Neural cell (in vitro differentiated cells): ENCODE results near the gene TBC1D10A. TPM values are rescaled to one million over a fixed set of nuclear protein-coding genes. Genes with fewer than 3 reads are reported as not detected.
"Not testable (repeated sequence)": the region's sequence is repeated elsewhere in the genome, so short reads cannot be mapped to it uniquely, and the experiment has no call there.

Experiments used
- H2AFZ ChIP-seq: fragments of 200-600, 300-800 bp; sonication (generic), shearing (Covaris generic); 2 replicates; pipeline ENCODE4 v1.6.0; 2014; ENCODE audit warnings: low read depth, mild to moderate bottlenecking, antibody characterized with exemption, low read length, moderate library complexity
- H3F3A ChIP-seq: fragments of 200-600 bp; shearing (Covaris generic); 2 replicates; pipeline ENCODE4 v1.6.1; 2016; ENCODE audit warnings: mild to moderate bottlenecking, moderate library complexity, mixed read lengths, antibody characterized with exemption, low read length; ENCODE audit not compliant: insufficient read depth, poor library complexity, severe bottlenecking
- H3K27ac ChIP-seq: fragments of 200-600, 300-800 bp; sonication (generic), shearing (Covaris generic); 2 replicates; pipeline ENCODE4 v1.5.1; 2014; ENCODE audit warnings: mild to moderate bottlenecking, low read length, moderate library complexity
- H3K27me3 ChIP-seq: fragments of 300-800, 200-600 bp; sonication (generic), shearing (Covaris generic); 2 replicates; pipeline ENCODE4 v1.6.0; 2014; ENCODE audit warnings: mild to moderate bottlenecking, low read depth, low read length, moderate library complexity; ENCODE audit not compliant: insufficient read depth
- H3K36me3 ChIP-seq: fragments of 300-800, 200-600 bp; sonication (generic), shearing (Covaris generic); 2 replicates; pipeline ENCODE4 v1.5.1; 2014; ENCODE audit warnings: mild to moderate bottlenecking, antibody characterized with exemption, low read length, moderate library complexity; ENCODE audit not compliant: insufficient read depth
- H3K4me2 ChIP-seq: fragments of 300-800, 200-600 bp; sonication (generic), shearing (Covaris generic); 2 replicates; pipeline ENCODE4 v1.6.0; 2014; ENCODE audit warnings: mild to moderate bottlenecking, low read length
- H3K4me3 ChIP-seq: fragments of 300-800, 200-600 bp; sonication (generic), shearing (Covaris generic); 2 replicates; pipeline ENCODE4 v1.5.1; 2014; ENCODE audit warnings: mild to moderate bottlenecking, low read length, moderate library complexity
- H3K79me2 ChIP-seq: fragments of 200-600 bp; shearing (Covaris generic); replicated peaks from 2 replicates; pipeline ENCODE4 v1.6.0; 2014; ENCODE audit warnings: mild to moderate bottlenecking, low read length, moderate library complexity; ENCODE audit not compliant: insufficient read depth
- H3K9ac ChIP-seq: fragments of 300-800, 200-600 bp; sonication (generic), shearing (Covaris generic); 2 replicates; pipeline ENCODE4 v1.6.1; 2016; ENCODE audit warnings: mild to moderate bottlenecking, low read length, mixed read lengths
- H3K9me2 ChIP-seq: fragments of 200-600 bp; shearing (Covaris generic); 2 replicates; pipeline ENCODE4 v1.6.1; 2016; ENCODE audit warnings: mild to moderate bottlenecking, low read length, mixed read lengths; ENCODE audit not compliant: insufficient read depth
- H3K9me3 ChIP-seq: fragments of 200-600, 300-800 bp; sonication (generic), shearing (Covaris generic); 2 replicates; pipeline ENCODE4 v1.6.1; 2016; ENCODE audit warnings: mild to moderate bottlenecking, mixed run types, low read length, moderate library complexity, mixed read lengths
- H4K20me1 ChIP-seq: fragments of 200-600 bp; shearing (Covaris generic); 2 replicates; pipeline ENCODE4 v1.6.1; 2016; ENCODE audit warnings: mild to moderate bottlenecking, mixed run types; ENCODE audit not compliant: insufficient read depth
- EP300 ChIP-seq: fragments of 450-650 bp; conservative IDR thresholded peaks from 2 replicates; pipeline ENCODE4 v1.6.1; 2014; ENCODE audit warnings: antibody characterized with exemption, mild to moderate bottlenecking, moderate library complexity; ENCODE audit not compliant: poor library complexity, severe bottlenecking
- RAD21 ChIP-seq: fragments of 450-650 bp; conservative IDR thresholded peaks from 2 replicates; pipeline ENCODE4 v1.6.1; 2014; ENCODE audit warnings: antibody characterized with exemption, mild to moderate bottlenecking, moderate library complexity
- polyA plus RNA-seq: library from polyadenylated mRNA; depleted of rRNA; stranded (reverse); fragments of >200 nt; gene quantifications from 2 replicates; pipeline ENCODE4 v1.2.3, GENCODE V29; 2014
- TF ChIP-seq, protein P1 (sequence below): IDR thresholded peaks from 2 replicates; pipeline ENCODE4 v1.6.1; 2012; ENCODE audit warnings: borderline replicate concordance
- TF ChIP-seq, protein P2 (sequence below): fragments of 450-650 bp; IDR thresholded peaks from 2 replicates; pipeline ENCODE4 v1.5.1; 2014; ENCODE audit warnings: antibody characterized with exemption, mild to moderate bottlenecking, moderate library complexity; ENCODE audit not compliant: poor library complexity, severe bottlenecking

TBC1D10A gene
- polyA plus RNA-seq, 1 donor from 2014 or later = 11.9 TPM

DNA sequence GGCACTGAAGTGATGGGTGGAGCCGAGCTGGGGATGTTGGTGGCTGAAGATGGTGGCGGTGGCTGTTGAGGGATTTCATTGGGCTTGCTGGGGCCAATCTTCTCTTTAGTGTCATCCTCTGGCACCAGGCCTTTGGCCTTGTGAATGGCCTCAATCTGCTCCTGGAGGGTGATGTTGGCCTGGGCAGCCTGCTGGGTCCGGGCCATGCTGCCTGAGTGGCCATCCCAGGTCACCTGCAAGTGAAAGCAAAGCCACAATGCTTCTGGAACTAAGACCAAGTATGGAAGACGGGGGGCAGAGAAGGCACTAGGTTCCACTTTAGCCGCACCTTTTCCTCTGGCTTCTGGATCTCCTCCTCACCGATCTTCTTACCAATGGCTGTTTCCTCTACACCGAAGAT lies 12.1 kb upstream of the TBC1D10A start:
- Histone ChIP-seq H3K4me3 (no peak overlapping the region), H3K9ac (no peak overlapping the region), H4K20me1 (no peaks in the 10 kb centered on the region), H3K9me3 (no peaks in the 10 kb centered on the region), H3F3A (no peaks in the 10 kb centered on the region), H2AFZ (no peak overlapping the region), H3K27ac (no peak overlapping the region), H3K9me2 (no peaks in the 10 kb centered on the region), H3K79me2 (no peaks in the 10 kb centered on the region), H3K36me3 (peaks cover 13% of the 10 kb centered on the region), H3K27me3 (no peaks in the 10 kb centered on the region), H3K4me2 (no peak overlapping the region)
- TF ChIP-seq, protein P1, sequence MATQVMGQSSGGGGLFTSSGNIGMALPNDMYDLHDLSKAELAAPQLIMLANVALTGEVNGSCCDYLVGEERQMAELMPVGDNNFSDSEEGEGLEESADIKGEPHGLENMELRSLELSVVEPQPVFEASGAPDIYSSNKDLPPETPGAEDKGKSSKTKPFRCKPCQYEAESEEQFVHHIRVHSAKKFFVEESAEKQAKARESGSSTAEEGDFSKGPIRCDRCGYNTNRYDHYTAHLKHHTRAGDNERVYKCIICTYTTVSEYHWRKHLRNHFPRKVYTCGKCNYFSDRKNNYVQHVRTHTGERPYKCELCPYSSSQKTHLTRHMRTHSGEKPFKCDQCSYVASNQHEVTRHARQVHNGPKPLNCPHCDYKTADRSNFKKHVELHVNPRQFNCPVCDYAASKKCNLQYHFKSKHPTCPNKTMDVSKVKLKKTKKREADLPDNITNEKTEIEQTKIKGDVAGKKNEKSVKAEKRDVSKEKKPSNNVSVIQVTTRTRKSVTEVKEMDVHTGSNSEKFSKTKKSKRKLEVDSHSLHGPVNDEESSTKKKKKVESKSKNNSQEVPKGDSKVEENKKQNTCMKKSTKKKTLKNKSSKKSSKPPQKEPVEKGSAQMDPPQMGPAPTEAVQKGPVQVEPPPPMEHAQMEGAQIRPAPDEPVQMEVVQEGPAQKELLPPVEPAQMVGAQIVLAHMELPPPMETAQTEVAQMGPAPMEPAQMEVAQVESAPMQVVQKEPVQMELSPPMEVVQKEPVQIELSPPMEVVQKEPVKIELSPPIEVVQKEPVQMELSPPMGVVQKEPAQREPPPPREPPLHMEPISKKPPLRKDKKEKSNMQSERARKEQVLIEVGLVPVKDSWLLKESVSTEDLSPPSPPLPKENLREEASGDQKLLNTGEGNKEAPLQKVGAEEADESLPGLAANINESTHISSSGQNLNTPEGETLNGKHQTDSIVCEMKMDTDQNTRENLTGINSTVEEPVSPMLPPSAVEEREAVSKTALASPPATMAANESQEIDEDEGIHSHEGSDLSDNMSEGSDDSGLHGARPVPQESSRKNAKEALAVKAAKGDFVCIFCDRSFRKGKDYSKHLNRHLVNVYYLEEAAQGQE = no peak
- TF ChIP-seq EP300 = no peak

DNA sequence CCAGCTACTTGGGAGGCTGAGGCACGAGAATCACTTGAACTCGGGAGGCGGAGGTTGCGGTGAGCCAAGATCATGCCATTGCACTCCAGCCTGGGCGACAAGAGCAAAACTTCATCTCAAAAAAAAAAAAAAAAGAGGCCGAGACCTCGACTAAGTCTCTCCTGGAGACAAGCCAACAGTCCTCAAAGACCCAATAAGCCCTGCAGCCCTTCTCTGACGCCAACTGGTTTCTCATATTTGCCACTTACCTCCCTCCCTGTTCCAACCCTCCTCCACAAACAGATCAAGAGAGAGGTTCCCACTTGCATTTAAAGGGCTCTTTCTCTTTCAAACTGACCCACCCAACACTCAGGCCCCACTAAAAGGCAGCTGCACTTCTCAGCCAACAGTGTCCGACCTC lies 11.6 kb upstream of the TBC1D10A start:
- not testable (repeated sequence) for H3K4me3 ChIP-seq, H4K20me1 ChIP-seq, H3K27ac ChIP-seq, H3F3A ChIP-seq, H3K79me2 ChIP-seq, H3K9me2 ChIP-seq, H3K9ac ChIP-seq, H3K27me3 ChIP-seq, H3K9me3 ChIP-seq, H2AFZ ChIP-seq, H3K4me2 ChIP-seq
- H3K36me3 ChIP-seq = peaks cover 12% of the 10 kb centered on the region

DNA sequence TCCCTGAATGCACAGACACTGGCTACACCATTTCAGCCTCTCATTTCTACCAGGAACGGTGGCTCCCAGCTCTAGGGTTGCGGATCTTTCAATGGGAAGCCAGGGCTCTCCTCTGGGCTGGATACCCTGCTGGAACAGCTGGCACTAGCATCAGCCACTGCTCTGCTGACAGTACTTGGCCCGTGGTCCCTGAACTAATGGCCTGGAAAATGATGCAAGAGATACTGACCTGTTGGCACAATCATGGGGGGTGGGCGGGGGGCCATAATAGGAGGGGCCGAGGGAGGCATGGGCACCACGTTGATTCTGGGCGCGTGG lies 10.7 kb upstream of the TBC1D10A start:
- Histone ChIP-seq H3K4me2 (no peak overlapping the region), H3K27ac (no peak overlapping the region), H3K4me3 (no peak overlapping the region), H3F3A (no peaks in the 10 kb centered on the region), H3K9me3 (no peaks in the 10 kb centered on the region), H2AFZ (no peak overlapping the region), H3K79me2 (no peaks in the 10 kb centered on the region), H3K9me2 (no peaks in the 10 kb centered on the region), H3K27me3 (no peaks in the 10 kb centered on the region), H4K20me1 (no peaks in the 10 kb centered on the region), H3K36me3 (peaks cover 6% of the 10 kb centered on the region), H3K9ac (no peak overlapping the region)
- TF ChIP-seq RAD21 = no peak
- TF ChIP-seq, protein P2, sequence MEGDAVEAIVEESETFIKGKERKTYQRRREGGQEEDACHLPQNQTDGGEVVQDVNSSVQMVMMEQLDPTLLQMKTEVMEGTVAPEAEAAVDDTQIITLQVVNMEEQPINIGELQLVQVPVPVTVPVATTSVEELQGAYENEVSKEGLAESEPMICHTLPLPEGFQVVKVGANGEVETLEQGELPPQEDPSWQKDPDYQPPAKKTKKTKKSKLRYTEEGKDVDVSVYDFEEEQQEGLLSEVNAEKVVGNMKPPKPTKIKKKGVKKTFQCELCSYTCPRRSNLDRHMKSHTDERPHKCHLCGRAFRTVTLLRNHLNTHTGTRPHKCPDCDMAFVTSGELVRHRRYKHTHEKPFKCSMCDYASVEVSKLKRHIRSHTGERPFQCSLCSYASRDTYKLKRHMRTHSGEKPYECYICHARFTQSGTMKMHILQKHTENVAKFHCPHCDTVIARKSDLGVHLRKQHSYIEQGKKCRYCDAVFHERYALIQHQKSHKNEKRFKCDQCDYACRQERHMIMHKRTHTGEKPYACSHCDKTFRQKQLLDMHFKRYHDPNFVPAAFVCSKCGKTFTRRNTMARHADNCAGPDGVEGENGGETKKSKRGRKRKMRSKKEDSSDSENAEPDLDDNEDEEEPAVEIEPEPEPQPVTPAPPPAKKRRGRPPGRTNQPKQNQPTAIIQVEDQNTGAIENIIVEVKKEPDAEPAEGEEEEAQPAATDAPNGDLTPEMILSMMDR = no peak
